HL-60 (cell line): Measurements from ENCODE around the gene FAM53B.

Experiments
- DNase-seq, 2 experiments: peaks; one replicate each; pipeline ENCODE4 v3.0.0-alpha.2; 2010 to 2020; ENCODE audit warnings: low read depth in 1 of 2, low spot score in 1 of 2
- H3K27ac ChIP-seq: fragments of 250-450 bp; sonication (Bioruptor Pico); replicated peaks from 2 replicates; pipeline ENCODE4 v1.5.1; 2020; ENCODE audit warnings: mild to moderate bottlenecking, moderate library complexity
- H3K27me3 ChIP-seq: fragments of 250-450 bp; sonication (Bioruptor Pico); 2 replicates; pipeline ENCODE4 v1.5.1; 2021; ENCODE audit warnings: mild to moderate bottlenecking, moderate library complexity; ENCODE audit not compliant: insufficient read depth, poor library complexity, severe bottlenecking
- H3K4me3 ChIP-seq: replicated peaks from 2 replicates; pipeline ENCODE4 v1.5.1; 2011; ENCODE audit warnings: mild to moderate bottlenecking, control low read depth, low read length; ENCODE audit not compliant: insufficient read depth
- CTCF ChIP-seq: IDR thresholded peaks from one replicate; pipeline ENCODE4 v1.5.1; 2011; ENCODE audit warnings: low read length, control low read depth, inconsistent platforms; ENCODE audit not compliant: insufficient read depth
- GABPA ChIP-seq: IDR thresholded peaks from 2 replicates; pipeline ENCODE4 v1.6.1; 2012; ENCODE audit warnings: low read depth
- POLR2AphosphoS5 ChIP-seq: IDR thresholded peaks from 2 replicates; pipeline ENCODE4 v1.6.1; 2012; ENCODE audit warnings: low read depth
- REST ChIP-seq: IDR thresholded peaks from 2 replicates; pipeline ENCODE4 v1.6.1; 2012; ENCODE audit warnings: low read depth; ENCODE audit not compliant: insufficient replicate concordance
- SPI1 ChIP-seq: IDR thresholded peaks from 2 replicates; pipeline ENCODE4 v1.6.1; 2012; ENCODE audit warnings: low read depth, mild to moderate bottlenecking, borderline replicate concordance

FAM53B gene

GRCh38 chr10:124657806-124658205 lies 86.4 kb downstream of the FAM53B start:
- peak in 1 of 2 experiments; percentile 32 for DNase-seq
- Histone ChIP-seq H3K27ac (no peak overlapping the region), H3K4me3 (no peak overlapping the region), H3K27me3 (no peaks in the 10 kb centered on the region)
- no peak for TF ChIP-seq REST
- no peak for TF ChIP-seq GABPA
- TF ChIP-seq SPI1, result no peak
- TF ChIP-seq POLR2AphosphoS5, result no peak
- TF ChIP-seq CTCF, result no peak

- no peak overlapping the region for H3K27ac ChIP-seq
- DNase-seq, result no peak
- no peak for TF ChIP-seq SPI1
- no peak for TF ChIP-seq CTCF
- TF ChIP-seq REST, result no peak
- no peak for TF ChIP-seq POLR2AphosphoS5
- no peak for TF ChIP-seq GABPA
- H3K27me3 ChIP-seq, result no peaks in the 10 kb centered on the region
- no peak overlapping the region for H3K4me3 ChIP-seq
Observed at GRCh38 chr10:124656541-124656940, 87.6 kb downstream of the FAM53B start.

- no peaks in the 10 kb centered on the region for H3K27me3 ChIP-seq
- TF ChIP-seq SPI1, result no peak
- TF ChIP-seq CTCF, result no peak
- TF ChIP-seq REST, result no peak
- no peak for TF ChIP-seq GABPA
- no peak for TF ChIP-seq POLR2AphosphoS5
- H3K27ac ChIP-seq, result no peak overlapping the region
- DNase-seq, result no peak
- no peak overlapping the region for H3K4me3 ChIP-seq
Observed at GRCh38 chr10:124656113-124656490, 88.1 kb downstream of the FAM53B start.
